Large intestine (tissue), 3 donors: ENCODE results near the gene PTPRG. TPM values are rescaled to one million over a fixed set of nuclear protein-coding genes. Genes with fewer than 3 reads are reported as not detected.

ENCODE experiments used
- DNase-seq, 2 donors: peaks; one replicate each; pipeline versions ENCODE4 v3.0.0 to v3.0.0-alpha.2; 2013
- H3K27ac ChIP-seq: one replicate; pipeline ENCODE4 v1.5.1; 2013; ENCODE audit warnings: low read length
- H3K27me3 ChIP-seq: 2 replicates; pipeline ENCODE4 v1.6.1; 2013; ENCODE audit warnings: low read length; ENCODE audit not compliant: control insufficient read depth, insufficient read depth
- H3K36me3 ChIP-seq: 2 replicates; pipeline ENCODE4 v1.6.1; 2013; ENCODE audit warnings: low read length; ENCODE audit not compliant: control insufficient read depth, insufficient read depth
- H3K4me1 ChIP-seq: one replicate; pipeline ENCODE4 v1.6.1; 2013; ENCODE audit warnings: low read length; ENCODE audit not compliant: control insufficient read depth, insufficient read depth
- H3K4me3 ChIP-seq: one replicate; pipeline ENCODE4 v1.5.1; 2013; ENCODE audit warnings: low read length
- H3K9me3 ChIP-seq: one replicate; pipeline ENCODE4 v1.6.1; 2013; ENCODE audit warnings: mild to moderate bottlenecking, low read depth, low read length, moderate library complexity; ENCODE audit not compliant: control insufficient read depth
- WGBS: methylation state at CpG from one replicate; pipeline ENCODE4 v1.1.5; 2013; ENCODE audit warnings: low lambda C conversion rate; ENCODE audit not compliant: insufficient coverage; 5-methylcytosine and 5-hydroxymethylcytosine counted together
- polyA plus RNA-seq: library from polyadenylated mRNA; unstranded; fragments of 120-200 nt; gene quantifications from one replicate; pipeline ENCODE4 v1.2.1, GENCODE V29; 2013

PTPRG gene
- polyA plus RNA-seq, 1 donor = 18.3 TPM

- no CpG with 5 or more reads among the region's 5 CpGs for WGBS
- Histone ChIP-seq H3K4me3 (no peak overlapping the region), H3K9me3 (no peaks in the 10 kb centered on the region), H3K36me3 (peaks cover 26% of the 10 kb centered on the region), H3K4me1 (no peaks in the 10 kb centered on the region), H3K27ac (no peak overlapping the region), H3K27me3 (no peaks in the 10 kb centered on the region)
- DNase-seq = no peak
Observed at GRCh38 chr3:62197350-62198012, 636.1 kb downstream of the PTPRG start.

DNA sequence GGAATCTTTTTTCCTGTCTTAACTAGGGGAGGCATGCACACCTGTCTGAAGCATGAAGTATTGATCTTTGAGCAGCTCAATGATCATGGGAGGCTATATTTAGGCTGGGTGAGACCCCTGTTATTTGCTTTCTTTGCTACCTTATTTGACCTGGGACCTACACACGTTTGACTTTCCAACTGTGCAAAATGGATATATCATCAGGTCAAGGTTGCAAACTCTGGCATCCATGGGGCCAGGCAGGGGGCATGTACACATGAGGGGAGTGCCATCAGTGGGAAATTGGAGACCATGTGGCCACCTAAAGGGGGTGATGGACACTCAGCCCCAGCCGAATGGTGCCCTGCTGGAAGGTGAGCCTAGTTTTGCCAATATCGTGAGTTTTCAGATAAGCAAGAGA, 637.8 kb downstream of the PTPRG start:
- peaks cover 33% of the 10 kb centered on the region for H3K36me3 ChIP-seq
- no peak for DNase-seq
- H3K27ac ChIP-seq = no peak overlapping the region
- H3K9me3 ChIP-seq = no peaks in the 10 kb centered on the region
- WGBS = no CpG with 5 or more reads among the region's 3 CpGs
- no peaks in the 10 kb centered on the region for H3K4me1 ChIP-seq
- H3K4me3 ChIP-seq = no peak overlapping the region
- H3K27me3 ChIP-seq = no peaks in the 10 kb centered on the region

DNA sequence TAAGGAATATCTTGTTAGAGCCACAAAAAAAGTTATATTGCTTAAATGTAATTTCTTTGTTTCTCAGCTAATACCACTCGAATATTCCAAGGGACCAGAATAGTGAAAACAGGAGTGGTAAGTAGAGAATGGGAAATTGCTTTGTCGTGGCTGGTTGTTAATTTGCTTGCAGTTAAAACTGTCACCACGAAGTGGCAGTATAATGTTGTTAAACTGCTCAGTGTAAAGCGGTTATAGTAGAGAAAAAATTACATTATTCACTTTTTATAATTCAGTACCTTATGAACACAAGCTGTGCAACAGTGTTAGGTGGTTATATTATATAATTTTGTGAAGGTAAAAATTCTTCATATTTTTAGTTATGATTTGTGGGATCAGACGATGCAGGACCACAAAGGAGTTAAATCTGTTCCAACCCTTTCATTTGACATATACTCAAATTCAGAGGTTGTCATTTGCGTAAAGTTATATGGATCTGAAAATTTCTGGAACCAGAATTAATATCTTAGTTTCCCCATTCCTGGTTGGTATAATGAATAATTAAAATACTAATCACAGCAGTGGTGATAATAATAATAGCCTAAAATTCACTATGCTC, 640.2 kb downstream of the PTPRG start:
- Histone ChIP-seq H3K9me3 (no peaks in the 10 kb centered on the region), H3K4me3 (no peak overlapping the region), H3K27me3 (no peaks in the 10 kb centered on the region), H3K36me3 (peaks cover 31% of the 10 kb centered on the region), H3K27ac (no peak overlapping the region), H3K4me1 (no peaks in the 10 kb centered on the region)
- 45% methylated on average over 4 of the region's 6 CpGs for WGBS
- no peak for DNase-seq

DNA sequence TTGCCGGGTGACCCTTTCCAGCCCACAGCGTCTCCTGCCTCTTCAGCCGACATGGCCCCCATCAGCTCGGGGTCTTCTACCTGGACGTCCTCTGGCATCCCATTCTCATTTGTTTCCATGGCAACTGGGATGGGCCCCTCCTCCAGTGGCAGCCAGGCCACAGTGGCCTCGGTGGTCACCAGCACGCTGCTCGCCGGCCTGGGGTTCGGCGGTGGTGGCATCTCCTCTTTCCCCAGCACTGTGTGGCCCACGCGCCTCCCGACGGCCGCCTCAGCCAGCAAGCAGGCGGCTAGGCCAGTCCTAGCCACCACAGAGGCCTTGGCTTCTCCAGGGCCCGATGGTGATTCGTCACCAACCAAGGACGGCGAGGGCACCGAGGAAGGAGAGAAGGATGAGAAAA, 641.8 kb downstream of the PTPRG start:
- Histone ChIP-seq H3K9me3 (no peaks in the 10 kb centered on the region), H3K27ac (no peak overlapping the region), H3K27me3 (no peaks in the 10 kb centered on the region), H3K36me3 (peaks cover 27% of the 10 kb centered on the region), H3K4me3 (no peak overlapping the region), H3K4me1 (no peaks in the 10 kb centered on the region)
- 82% methylated on average over 5 of the region's 22 CpGs for WGBS
- no peak for DNase-seq

DNA sequence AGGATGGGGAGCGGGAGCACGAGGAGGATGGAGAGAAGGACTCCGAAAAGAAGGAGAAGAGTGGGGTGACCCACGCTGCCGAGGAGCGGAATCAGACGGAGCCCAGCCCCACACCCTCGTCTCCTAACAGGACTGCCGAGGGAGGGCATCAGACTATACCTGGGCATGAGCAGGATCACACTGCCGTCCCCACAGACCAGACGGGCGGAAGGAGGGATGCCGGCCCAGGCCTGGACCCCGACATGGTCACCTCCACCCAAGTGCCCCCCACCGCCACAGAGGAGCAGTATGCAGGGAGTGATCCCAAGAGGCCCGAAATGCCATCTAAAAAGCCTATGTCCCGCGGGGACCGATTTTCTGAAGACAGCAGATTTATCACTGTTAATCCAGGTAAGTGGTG, 642.2 kb downstream of the PTPRG start:
- H3K27me3 ChIP-seq = no peaks in the 10 kb centered on the region
- no peak overlapping the region for H3K4me3 ChIP-seq
- H3K4me1 ChIP-seq = no peaks in the 10 kb centered on the region
- no peak overlapping the region for H3K27ac ChIP-seq
- no peaks in the 10 kb centered on the region for H3K9me3 ChIP-seq
- no peak for DNase-seq
- peaks cover 27% of the 10 kb centered on the region for H3K36me3 ChIP-seq
- WGBS = no CpG with 5 or more reads among the region's 19 CpGs

DNA sequence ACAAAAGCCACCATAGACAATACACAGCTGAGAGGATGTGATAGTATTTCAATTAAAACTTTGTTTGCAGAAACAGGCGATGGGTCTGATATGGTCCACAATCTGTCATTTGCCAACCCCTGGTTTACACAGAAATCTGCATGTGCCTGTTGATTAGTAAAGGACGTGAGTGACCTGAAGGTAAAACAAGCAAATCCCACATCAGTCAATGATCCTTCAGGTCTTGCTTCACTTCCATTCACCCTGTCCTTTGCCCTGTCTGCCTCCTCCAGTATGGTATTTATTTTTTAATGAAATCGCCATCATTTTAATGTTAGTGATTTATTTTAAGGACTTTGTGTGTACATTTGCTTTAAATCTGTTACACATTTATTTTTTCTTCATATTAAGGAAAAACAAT, 645.8 kb downstream of the PTPRG start:
- Histone ChIP-seq H3K4me3 (no peak overlapping the region), H3K36me3 (peaks cover 25% of the 10 kb centered on the region), H3K27ac (no peak overlapping the region), H3K27me3 (no peaks in the 10 kb centered on the region), H3K4me1 (no peaks in the 10 kb centered on the region), H3K9me3 (no peaks in the 10 kb centered on the region)
- DNase-seq = no peak
- 100% methylated on average over 1 of the region's 3 CpGs for WGBS

- Histone ChIP-seq H3K9me3 (no peaks in the 10 kb centered on the region), H3K4me1 (no peaks in the 10 kb centered on the region), H3K27ac (no peak overlapping the region), H3K27me3 (no peaks in the 10 kb centered on the region), H3K36me3 (peaks cover 17% of the 10 kb centered on the region), H3K4me3 (no peak overlapping the region)
- DNase-seq = no peak
- WGBS = no CpG with 5 or more reads among the region's 4 CpGs
Observed at GRCh38 chr3:62208385-62208784, 647.0 kb downstream of the PTPRG start.

GRCh38 chr3:62209101-62209500, 647.7 kb downstream of the PTPRG start:
- WGBS = no CpG with 5 or more reads among the region's 5 CpGs
- Histone ChIP-seq H3K27me3 (no peaks in the 10 kb centered on the region), H3K36me3 (peaks cover 15% of the 10 kb centered on the region), H3K27ac (no peak overlapping the region), H3K4me3 (no peak overlapping the region), H3K4me1 (no peaks in the 10 kb centered on the region), H3K9me3 (no peaks in the 10 kb centered on the region)
- DNase-seq = no peak

GRCh38 chr3:62210011-62210410, 648.6 kb downstream of the PTPRG start:
- Histone ChIP-seq H3K4me1 (no peaks in the 10 kb centered on the region), H3K36me3 (peaks cover 10% of the 10 kb centered on the region), H3K4me3 (no peak overlapping the region), H3K27ac (no peak overlapping the region), H3K9me3 (no peaks in the 10 kb centered on the region), H3K27me3 (no peaks in the 10 kb centered on the region)
- no peak for DNase-seq
- WGBS = 67% methylated on average over 2 of the region's 5 CpGs

DNA sequence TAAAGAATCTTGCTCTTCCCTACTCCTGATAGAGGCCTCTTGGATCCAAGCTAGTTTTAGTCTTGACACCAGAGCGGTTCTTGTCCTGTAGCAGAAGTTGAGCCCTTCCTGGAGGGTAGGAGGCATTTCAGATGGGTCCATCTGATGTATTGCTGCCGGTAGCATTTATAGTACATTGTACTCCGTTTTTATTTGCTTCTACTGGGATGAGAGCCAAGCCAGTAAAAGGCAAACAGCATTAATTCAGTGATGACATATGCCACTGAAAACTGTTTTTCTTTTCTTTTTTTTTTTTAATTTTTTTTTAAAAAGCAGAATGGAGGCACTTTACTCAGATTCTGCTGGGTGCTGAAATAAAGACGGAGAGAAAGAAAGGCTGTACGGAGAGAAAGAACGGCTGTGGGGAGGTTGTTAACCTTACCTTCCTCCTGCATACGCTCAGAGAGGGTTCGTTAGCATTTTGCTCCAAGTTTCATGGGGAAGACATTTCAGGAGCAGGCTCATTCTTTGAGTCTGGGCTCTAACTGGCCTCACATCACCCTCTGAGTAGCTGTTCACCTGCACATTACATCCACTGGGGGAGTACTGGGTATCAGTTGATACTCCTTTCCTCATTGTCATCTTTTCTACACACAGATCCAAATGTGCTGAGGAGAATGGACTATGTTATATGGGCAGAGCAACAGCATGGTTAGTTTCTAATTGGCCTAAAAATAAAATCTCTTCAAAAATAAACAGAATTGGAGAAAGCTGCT, 650.5 kb downstream of the PTPRG start:
- Histone ChIP-seq H3K27me3 (no peaks in the 10 kb centered on the region), H3K27ac (no peak overlapping the region), H3K4me3 (no peak overlapping the region), H3K4me1 (no peaks in the 10 kb centered on the region), H3K9me3 (no peaks in the 10 kb centered on the region), H3K36me3 (peaks cover 5% of the 10 kb centered on the region)
- no peak for DNase-seq
- WGBS = 83% methylated on average over 2 of the region's 8 CpGs
